ENCODE results near the gene MAST4.
A peak's percentile ranks its signal among the peaks of the same experiment; 100 is the strongest.

MAST4 gene

DNA sequence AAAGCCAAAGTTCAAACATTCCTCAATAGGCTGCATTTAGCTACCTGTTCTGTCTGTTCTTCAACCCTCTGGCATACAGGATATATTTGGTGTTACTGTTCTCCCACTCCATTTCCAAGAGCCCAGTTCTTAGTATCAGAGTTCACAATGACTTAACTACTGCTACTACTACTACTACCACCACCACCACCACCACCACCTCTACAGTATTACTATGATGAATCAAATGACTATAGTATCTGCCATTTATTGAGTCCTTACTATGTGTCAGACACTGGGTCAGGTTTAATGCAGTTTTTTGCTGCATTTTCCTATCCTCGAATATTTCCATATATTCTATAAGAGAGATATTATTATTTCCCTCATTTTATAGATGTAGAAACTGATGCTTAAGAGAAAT is 601.3 kb downstream of the MAST4 start:
- DNase-seq, result no peak

DNA sequence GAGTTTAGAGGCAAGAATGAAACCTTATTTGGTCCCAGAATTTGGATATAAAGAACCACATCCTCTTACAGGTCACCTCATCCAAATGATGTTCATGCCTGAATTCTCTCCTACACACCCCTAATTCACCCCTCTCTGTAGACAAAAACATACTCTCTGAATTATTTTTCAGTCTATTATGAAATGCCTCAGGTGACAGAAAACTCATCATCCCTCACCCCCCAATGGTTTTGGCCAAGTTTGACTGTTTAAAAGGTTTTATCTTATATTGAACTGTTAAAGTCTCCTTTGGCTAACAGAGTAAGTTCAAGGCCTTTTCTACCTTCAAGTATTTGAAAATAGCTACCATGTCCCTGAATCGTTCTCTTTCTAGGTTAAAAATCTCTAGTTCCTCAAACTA is 602.7 kb downstream of the MAST4 start:
- DNase-seq, result no peak

DNA sequence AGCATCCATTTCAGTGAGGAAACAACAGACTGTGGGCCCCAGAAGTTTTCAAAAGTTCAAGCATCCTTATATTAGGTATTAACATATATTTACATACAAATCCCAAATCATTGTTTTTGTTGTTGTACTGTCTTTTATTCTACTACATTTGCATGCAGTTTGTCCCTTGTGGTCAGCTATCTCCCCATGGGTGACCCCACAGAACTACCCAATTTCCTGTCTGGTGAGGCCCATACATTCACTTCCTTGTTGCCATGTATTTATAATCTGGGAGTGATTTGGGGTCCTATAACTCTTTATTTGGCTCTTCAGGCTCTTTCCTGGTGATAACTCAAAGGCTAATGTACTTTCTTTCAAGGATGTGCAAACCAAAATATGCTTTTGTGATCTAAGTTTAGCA is 603.7 kb downstream of the MAST4 start:
- no peak for DNase-seq

DNA sequence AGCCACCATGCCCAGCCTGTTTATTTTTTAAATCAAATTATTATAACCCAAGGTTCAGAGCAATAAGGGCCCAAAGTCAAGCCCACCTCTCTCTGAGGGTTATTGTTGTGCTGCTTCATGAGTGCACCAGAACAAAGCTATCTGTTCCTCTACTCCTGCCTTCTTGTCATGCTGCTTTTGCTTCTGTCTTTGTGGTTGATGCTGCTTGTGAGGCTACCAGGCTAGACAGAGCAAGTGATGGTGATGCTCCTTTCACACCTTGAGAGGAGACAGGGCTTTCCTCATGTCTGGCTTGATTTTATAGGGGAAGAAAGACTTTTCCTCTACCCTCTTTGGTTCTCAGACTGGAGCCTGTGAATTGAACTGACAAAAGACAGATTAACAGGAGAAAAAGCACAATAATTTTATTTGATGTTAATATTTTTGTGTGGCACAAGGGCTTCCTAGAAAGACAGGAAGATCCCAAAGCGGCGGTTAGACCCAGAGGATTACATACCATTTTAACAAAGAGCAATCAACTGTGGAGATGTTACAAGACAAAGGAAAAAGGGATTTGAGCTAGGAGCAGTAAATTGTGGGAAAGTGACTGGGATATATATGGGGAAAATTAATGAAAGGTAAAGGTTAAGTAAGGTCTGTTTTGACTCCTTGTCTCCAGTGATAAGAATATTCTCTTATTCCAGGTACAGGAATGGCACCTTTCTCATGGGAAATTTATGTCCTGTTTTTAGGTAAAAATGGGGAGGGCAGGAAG is 604.8 kb downstream of the MAST4 start:
- DNase-seq, result no peak

DNA sequence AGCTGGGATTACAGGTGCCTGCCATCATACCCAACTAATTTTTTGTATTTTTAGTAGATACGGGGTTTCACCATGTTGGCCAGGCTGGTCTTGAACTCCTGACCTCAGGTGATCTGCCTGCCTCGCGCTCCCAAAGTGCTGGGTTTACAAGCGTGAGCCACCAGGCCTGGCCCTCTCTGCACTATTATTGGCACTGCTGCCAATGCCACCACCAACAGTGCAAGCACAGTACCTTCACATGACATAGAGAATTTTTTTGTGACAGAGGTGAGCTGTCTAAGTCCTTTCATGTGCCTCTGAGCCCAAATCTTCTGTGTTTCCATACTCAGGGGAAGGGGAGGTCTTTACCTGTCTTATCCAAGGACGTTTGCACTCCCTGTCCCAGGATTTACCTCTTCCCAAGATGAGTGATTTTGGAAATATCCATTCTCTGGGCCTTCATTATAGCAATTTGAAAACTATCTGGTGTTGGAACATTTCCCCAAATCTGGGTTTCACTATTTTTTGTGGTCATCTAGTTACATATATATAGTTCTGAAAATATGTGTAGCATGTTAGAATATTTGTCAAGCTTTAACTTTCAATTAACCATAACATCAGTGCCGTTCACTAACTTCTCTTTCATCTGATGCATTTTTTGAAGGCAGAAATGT is 605.8 kb downstream of the MAST4 start:
- DNase-seq, result no peak

DNA sequence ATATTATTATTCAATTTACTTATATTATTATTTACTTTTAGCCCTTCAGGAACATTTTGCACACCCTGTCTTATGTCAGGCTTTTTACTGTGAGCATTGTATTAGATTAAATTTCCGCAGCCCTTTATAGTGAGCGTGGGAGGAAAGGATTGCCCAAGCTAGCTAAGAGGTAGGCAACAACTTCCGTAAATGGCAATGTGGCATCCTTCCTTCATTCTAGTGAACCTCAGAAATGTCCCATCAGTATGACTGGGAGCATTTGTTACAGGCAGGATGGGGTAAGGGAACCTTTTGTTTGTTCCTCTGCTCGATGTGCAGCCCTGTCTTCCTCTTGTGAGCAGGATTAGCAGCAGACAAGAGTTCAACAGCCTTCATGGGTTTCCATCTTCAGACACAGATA is 606.6 kb downstream of the MAST4 start:
- DNase-seq, result no peak

DNA sequence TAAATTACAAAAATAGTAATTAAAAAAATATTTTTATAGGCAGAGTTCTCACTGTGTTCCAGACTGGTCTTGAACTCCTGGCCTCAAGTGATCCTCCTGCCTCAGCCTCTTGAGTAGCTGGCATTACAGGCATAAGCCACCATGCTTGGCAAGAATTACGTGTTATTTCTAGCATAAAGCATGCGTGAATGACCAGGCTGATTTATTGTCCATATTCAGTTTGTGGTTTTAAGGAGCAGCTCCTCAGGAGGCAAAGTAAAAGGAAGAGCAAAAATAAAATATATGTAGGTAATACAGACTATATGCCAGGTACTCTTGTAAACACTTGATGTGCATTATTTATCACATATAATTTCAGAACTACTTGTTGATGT is 607.5 kb downstream of the MAST4 start:
- DNase-seq, result no peak

DNA sequence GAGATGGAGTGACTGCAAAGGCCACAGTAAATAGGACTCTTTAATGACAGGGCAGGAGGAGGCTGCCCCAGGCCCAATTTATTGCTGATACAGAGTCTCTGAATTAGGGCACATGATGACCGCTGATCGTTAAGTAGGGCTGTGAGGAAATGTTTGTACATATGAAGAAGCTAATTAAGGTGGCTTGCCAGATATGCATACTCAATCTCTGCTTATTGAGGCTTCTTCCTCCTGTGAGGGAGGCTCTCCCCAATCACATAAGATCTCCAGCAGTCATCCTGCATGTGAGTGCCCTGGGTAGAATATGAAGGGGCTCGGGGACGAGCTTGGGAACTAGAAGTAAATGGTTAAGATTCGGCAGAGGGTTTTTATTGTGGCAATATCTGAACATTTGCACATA is 608.6 kb downstream of the MAST4 start:
- no peak for DNase-seq

DNA sequence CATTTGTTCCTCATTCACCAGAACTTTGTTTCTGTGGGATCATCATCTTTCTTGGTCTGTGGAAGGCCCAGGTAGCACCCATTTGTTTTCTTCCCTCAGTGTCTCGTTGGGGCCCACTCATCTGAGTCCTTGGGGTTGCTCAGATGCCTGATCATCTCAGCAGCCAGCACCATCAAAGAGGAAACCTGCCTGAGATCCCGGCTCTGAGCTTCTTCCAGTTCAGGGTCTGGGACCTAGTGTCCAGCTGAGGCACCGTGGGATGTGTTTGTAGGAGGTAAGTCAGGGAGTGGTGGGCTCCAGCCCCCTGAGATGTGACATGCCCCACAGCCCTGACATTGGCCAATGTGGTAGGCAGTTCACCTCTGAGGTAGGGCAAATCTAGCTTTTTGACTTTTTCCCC is 609.8 kb downstream of the MAST4 start:
- DNase-seq, result no peak

DNA sequence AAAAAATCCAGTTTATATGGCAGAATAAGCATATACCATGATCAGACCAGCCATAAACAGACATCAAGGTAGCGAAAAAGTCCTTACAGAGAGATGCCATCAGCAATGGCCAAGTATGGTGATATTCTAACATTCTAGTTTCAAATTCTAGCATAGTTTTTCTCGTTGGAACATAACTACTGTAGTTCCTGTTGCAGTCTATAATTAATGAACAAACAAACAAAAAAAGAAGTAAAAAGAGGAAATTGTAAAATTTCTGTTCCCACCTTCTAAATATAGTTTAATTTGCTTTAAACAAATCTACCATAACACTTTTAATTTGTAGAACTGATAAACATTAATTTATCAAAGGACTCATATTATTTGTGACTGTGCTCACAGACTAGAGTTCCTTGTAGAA is 610.3 kb downstream of the MAST4 start:
- DNase-seq, result no peak

DNA sequence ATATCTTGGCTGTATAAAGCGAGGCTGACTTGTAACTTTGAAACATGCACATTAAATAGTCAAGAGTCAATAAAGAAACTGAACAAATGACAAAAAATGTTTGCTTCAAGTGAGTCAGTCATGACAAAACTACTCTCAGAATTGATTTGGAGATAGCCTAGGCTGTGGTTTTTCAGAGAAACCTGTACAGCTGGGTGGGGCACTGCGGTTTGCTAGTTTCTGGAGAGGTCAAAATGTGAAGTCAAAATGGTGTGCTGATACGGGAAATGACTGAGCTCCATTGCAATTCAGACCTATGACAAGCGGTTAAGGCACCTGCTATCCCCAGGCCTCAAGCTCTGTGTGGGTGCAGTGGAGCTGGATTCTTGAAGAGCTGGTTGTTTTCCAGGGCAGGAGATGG is 610.7 kb downstream of the MAST4 start:
- DNase-seq, result no peak

DNA sequence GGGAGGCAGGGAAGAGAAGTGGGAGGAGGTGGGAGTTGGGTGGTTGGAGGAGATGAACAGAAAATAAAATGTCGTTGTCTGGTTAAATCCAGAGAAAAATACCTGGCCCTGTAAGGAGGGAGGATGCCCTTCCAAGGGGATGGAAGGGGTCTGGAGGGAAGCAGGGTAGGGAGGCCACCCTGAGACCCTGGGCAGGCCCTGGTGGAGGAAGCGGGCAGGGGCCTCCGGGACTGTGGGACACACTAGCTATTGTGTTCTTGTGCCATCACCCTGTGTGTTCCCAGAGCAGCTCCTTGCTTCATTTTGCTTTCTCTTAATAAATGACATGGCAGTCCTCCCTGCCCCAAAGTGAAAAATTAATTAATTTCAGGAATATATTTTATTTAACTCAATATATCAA is 612.2 kb downstream of the MAST4 start:
- DNase-seq, result no peak

DNA sequence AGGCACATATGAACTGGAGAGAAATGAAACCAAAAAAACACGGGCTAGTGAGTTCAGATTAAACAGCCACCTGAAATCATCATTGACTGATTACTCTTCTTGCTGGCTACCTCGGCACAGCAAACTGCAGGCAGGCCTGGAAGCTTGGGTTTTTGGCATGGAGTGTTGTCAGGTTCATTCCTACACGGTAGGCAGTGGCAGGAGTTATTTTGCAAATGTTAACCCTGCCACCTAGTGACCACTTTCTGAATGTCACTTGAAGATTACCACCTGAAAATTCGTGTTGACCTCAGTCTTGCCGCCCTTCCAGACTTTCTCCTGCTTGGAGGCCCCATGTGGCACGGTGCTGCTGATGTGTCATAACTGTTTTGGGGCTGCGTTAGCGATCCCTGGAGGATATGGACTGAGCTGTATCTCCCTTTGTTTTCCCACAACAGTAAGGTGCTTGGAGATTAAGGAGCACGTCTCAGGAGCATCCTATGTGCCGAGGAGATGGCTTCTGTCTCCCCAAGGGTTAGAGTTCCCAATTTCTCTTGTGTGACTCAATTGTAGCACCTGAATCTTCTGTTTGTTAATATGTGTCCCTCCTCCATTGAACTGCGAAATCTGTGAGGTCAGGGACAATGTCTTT is 613.1 kb downstream of the MAST4 start:
- DNase-seq, result peak; percentile 93

DNA sequence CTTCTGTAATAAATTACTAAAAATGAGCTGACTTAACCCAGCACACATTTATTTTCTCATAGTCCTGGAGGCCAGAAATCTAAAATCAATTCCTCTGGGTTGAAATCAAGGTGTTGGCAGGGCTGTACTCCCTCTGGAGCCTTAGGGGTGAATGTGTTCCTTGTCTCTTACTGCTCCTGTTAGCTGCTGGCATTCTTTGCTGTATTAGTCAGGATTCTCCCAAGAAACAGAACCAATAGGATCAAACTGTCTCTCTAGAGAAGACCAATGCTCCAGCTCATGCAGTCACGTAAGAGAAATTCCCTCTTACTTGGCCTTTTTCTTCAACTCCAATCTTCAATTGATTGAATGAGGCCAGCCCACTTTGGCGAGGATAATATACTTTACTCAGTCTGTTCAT is 615.7 kb downstream of the MAST4 start:
- no peak for DNase-seq

DNA sequence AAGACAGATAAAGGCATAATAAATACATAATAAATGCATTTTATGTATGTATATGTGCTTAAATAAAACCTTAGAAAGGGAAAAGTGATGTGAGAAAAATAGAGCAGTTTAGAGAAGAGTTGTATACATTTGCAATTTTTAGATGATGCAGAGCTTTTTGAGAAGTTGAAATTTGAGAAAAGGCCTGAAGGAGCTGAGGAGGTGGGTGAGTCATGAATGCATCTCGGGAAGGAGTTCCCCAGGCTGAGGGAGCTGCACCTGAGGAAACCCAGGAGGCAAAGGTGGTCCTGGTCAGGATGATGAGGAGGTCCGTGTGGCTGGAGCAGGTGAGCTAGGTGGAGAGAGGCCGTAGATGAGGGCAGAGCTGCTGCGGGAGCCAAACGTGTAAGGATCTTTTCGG is 617.8 kb downstream of the MAST4 start:
- DNase-seq, result no peak

DNA sequence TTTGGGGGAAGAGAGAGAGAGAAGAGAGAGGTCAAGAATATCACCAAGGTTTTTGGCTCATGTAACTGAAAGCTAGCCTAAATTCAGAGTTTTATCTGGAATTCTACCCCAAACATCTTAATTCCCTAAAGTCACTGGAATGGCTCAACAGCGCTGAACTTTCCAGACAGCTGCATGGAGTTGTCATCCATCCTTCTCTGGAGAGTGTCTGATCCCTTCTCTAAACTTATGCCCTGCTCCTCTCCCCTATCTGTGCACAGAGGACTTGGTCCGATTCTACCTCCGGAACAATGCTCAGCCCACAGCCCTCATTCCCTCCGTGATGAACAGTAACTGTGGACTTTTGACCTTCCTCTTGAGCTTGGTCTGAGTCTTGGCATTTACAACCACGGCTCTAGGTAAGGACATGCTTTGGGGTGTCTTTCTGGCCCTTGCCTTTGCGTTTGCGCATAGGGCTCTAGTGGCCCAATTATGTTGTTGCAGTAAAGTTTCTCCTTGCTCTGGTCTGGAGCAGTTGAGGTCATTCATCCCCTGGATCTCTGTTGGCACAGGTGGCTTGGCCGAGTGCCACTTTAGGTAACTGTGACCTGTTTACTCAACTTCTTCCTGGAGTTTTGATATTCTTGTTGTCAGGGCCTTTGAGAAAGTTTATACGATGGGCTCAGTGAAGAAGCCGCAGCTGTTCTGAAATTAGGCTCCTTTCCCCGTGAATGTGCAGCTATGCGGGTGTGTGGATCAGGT is 618.7 kb downstream of the MAST4 start:
- DNase-seq, result peak; percentile 61

DNA sequence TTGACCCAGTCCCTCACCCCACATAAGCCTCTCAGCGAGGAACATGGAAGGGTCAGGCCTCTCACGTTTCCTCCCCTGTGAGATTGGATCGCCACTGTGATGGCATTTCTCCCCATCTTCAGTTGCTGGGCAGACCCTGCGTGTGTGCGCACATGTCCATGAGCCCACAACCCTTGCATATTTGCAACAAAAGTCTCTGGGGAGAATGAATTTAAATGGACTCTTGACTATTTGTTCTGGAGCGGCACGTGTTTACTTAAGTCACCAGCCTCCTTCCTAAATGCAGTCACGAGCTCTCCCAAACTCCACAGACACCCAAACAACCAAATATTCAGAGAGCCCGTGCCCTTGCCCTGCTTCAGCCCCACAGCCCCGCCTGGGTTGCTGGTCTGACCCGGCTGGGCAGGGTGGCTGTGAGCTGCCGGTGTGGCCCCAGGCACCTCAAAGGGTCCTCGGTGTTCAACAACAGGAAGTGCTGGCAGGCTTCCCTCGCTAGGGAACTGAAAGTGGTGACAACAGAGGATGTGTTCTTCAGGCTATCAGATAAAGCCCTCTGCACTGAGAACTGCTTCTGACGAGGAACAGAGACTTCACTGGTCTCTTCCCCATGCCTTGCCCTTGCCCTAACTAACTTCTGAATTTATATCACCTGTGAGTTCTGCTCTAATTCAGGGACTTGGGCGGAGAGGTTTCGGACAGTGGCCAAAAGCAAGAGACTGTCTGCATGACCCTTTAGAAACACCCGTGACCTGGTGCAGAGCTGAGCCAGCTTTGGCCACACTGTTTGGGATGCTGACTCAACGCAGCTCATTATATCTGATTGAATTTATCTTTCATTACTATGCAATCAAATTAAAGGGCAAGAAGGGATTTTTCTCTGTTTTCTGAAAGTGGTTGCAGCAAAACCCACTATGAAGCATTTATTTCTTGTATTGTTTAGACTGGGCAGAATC is 619.6 kb downstream of the MAST4 start:
- peak; percentile 83 for DNase-seq

DNA sequence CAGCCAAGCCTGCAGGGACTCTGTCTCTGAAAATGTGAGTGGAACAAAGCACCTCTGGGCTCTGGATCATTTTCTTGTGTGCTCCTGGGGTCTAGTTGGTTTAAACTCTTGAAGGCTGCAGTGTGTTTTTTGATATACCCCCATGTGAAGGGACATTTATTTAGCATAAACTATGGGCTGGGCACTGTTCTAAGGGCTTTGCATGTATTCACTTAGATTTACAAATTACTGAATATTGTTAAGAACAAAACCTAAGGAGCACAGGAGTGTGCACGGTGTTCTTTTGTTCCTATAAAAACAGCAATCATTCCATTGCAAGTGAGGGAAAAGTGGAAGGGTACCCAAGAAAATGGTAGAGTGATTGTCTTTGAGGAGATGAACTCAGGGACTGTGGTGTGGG is 620.4 kb downstream of the MAST4 start:
- DNase-seq, result no peak
